ENCODE measurements around the gene U2SURP. TPM values are rescaled to one million over a fixed set of nuclear protein-coding genes. Genes with fewer than 3 reads are reported as not detected.

U2SURP gene
- total RNA-seq, 1 experiment from 2014 or later, result 132 TPM

DNA sequence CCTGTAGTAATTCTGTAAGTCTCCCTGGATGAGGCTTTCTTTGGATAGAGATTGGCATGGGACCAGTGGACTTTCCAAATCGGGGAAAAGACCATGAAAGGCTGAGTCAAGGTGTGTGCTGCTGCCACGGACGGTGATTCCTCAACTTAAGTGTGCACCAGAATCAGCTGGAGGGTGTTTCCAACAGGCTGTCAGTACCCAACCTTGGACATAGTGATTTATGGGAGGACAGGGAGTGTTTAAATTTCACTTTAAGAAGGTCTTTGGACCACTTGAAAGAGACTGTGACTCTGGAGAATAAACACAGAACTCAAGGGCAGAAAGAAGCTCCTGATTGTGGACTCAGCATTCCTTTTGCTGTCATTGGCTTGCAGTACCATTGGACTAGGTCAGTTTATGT lies 97.8 kb downstream of the U2SURP start:
- H4K20me1 ChIP-seq (ENCODE audit: insufficient read depth), result no peaks in the 10 kb centered on the region
- H3K27ac ChIP-seq (ENCODE audit: low read depth, low read length), result no peak overlapping the region
- no TSS peak for BruUV-seq (replicated peaks)
- no peaks in the 10 kb centered on the region for H3K27me3 ChIP-seq (ENCODE audit: insufficient read depth, low read length)
- DNase-seq (ENCODE audit: low read depth, low spot score) (no peak), ATAC-seq (no peak)
- no peaks in the 10 kb centered on the region for H3K9me2 ChIP-seq (ENCODE audit: insufficient read depth)
- POLR2A ChIA-PET, result no interaction called here
- intact Hi-C loops (cut with micrococcal nuclease), result no loop called here
- CTCF ChIA-PET, result no interaction called here
- TF ChIP-seq ZNF274 (IDR thresholded peaks at IDR 0.05; ENCODE audit: low read depth, low read length) (no peak), RAD21 (IDR thresholded peaks at IDR 0.05; ENCODE audit: low read depth) (no peak)
- no peaks in the 10 kb centered on the region; a peak in 2 of 4 replicates for H3K9me3 ChIP-seq (ENCODE audit: control insufficient read depth in 1 of 2, insufficient read depth in 1 of 2, low read depth in 1 of 2, low read length in 2 of 2)
- no peak overlapping the region for H3K4me2 ChIP-seq (ENCODE audit: low read length)
- H3K9ac ChIP-seq (ENCODE audit: low read length), result no peak overlapping the region
- no peak overlapping the region for H2AFZ ChIP-seq (ENCODE audit: low read depth, low read length, poor library complexity, severe bottlenecking)
- H3K4me3 ChIP-seq (replicated peaks in 1 of 2; ENCODE audit: low read depth in 1 of 2, low read length in 2 of 2), result no peak overlapping the region
- RAD21 ChIA-PET (ENCODE audit: low non-redundant PET in 1 of 2, low total read pairs in 2 of 2, uncharacterized antibody in 2 of 2, unreplicated experiment in 2 of 2), result no interaction called here
- no peaks in the 10 kb centered on the region for H3K36me3 ChIP-seq (ENCODE audit: control insufficient read depth in 1 of 2, insufficient read depth in 2 of 2, low read length in 2 of 2)
- no peaks in the 10 kb centered on the region for H3K79me2 ChIP-seq (ENCODE audit: insufficient read depth, low read length)
- no peaks in the 10 kb centered on the region for H3K4me1 ChIP-seq (ENCODE audit: control insufficient read depth in 1 of 2, insufficient read depth in 2 of 2, low read length in 2 of 2)

DNA sequence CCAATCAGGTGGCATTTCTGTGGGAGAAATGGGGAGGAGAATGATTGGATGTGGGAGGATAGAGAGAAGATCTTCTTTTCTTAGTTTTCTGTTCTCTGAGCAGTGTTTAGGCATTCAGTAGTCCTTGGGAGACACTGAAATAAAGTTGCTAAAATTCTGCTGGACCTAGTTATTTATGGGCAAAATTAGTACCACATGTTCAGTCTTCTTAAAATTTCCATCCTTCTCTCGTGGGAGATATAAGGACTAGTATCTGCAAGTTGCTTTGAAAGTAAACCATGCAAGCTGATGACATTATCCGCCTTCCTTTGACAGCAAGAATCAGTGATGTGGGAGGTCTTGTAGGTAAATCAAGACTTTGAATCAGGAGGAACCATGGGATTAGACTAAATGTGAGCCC lies 98.3 kb downstream of the U2SURP start:
- BruUV-seq (replicated peaks), result no TSS peak
- ChIA-PET POLR2A (no interaction called here), CTCF (no interaction called here), RAD21 (ENCODE audit: low non-redundant PET in 1 of 2, low total read pairs in 2 of 2, uncharacterized antibody in 2 of 2, unreplicated experiment in 2 of 2) (no interaction called here)
- Histone ChIP-seq H3K36me3 (ENCODE audit: control insufficient read depth in 1 of 2, insufficient read depth in 2 of 2, low read length in 2 of 2) (no peaks in the 10 kb centered on the region), H3K9ac (ENCODE audit: low read length) (no peak overlapping the region), H3K4me2 (ENCODE audit: low read length) (no peak overlapping the region), H4K20me1 (ENCODE audit: insufficient read depth) (no peaks in the 10 kb centered on the region), H3K4me1 (ENCODE audit: control insufficient read depth in 1 of 2, insufficient read depth in 2 of 2, low read length in 2 of 2) (no peaks in the 10 kb centered on the region), H2AFZ (ENCODE audit: low read depth, low read length, poor library complexity, severe bottlenecking) (no peak overlapping the region), H3K27me3 (ENCODE audit: insufficient read depth, low read length) (no peaks in the 10 kb centered on the region), H3K9me2 (ENCODE audit: insufficient read depth) (no peaks in the 10 kb centered on the region), H3K27ac (ENCODE audit: low read depth, low read length) (no peak overlapping the region), H3K4me3 (replicated peaks in 1 of 2; ENCODE audit: low read depth in 1 of 2, low read length in 2 of 2) (no peak overlapping the region), H3K79me2 (ENCODE audit: insufficient read depth, low read length) (no peaks in the 10 kb centered on the region), H3K9me3 (ENCODE audit: control insufficient read depth in 1 of 2, insufficient read depth in 1 of 2, low read depth in 1 of 2, low read length in 2 of 2) (no peaks in the 10 kb centered on the region; a peak in 2 of 4 replicates)
- ATAC-seq, result no peak
- no peak for DNase-seq (ENCODE audit: low read depth, low spot score)
- intact Hi-C loops (cut with micrococcal nuclease), result no loop called here
- TF ChIP-seq, protein P1, sequence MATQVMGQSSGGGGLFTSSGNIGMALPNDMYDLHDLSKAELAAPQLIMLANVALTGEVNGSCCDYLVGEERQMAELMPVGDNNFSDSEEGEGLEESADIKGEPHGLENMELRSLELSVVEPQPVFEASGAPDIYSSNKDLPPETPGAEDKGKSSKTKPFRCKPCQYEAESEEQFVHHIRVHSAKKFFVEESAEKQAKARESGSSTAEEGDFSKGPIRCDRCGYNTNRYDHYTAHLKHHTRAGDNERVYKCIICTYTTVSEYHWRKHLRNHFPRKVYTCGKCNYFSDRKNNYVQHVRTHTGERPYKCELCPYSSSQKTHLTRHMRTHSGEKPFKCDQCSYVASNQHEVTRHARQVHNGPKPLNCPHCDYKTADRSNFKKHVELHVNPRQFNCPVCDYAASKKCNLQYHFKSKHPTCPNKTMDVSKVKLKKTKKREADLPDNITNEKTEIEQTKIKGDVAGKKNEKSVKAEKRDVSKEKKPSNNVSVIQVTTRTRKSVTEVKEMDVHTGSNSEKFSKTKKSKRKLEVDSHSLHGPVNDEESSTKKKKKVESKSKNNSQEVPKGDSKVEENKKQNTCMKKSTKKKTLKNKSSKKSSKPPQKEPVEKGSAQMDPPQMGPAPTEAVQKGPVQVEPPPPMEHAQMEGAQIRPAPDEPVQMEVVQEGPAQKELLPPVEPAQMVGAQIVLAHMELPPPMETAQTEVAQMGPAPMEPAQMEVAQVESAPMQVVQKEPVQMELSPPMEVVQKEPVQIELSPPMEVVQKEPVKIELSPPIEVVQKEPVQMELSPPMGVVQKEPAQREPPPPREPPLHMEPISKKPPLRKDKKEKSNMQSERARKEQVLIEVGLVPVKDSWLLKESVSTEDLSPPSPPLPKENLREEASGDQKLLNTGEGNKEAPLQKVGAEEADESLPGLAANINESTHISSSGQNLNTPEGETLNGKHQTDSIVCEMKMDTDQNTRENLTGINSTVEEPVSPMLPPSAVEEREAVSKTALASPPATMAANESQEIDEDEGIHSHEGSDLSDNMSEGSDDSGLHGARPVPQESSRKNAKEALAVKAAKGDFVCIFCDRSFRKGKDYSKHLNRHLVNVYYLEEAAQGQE (IDR thresholded peaks at IDR 0.05; ENCODE audit: low read depth), result no peak
- TF ChIP-seq POLR2A (IDR thresholded peaks at IDR 0.05; ENCODE audit: borderline replicate concordance, extremely low read depth, insufficient read depth, insufficient read length), result no peak
- TF ChIP-seq, protein P2, sequence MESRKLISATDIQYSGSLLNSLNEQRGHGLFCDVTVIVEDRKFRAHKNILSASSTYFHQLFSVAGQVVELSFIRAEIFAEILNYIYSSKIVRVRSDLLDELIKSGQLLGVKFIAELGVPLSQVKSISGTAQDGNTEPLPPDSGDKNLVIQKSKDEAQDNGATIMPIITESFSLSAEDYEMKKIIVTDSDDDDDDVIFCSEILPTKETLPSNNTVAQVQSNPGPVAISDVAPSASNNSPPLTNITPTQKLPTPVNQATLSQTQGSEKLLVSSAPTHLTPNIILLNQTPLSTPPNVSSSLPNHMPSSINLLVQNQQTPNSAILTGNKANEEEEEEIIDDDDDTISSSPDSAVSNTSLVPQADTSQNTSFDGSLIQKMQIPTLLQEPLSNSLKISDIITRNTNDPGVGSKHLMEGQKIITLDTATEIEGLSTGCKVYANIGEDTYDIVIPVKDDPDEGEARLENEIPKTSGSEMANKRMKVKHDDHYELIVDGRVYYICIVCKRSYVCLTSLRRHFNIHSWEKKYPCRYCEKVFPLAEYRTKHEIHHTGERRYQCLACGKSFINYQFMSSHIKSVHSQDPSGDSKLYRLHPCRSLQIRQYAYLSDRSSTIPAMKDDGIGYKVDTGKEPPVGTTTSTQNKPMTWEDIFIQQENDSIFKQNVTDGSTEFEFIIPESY (IDR thresholded peaks at IDR 0.05; ENCODE audit: extremely low read depth, insufficient replicate concordance, low read length), result no peak
- TF ChIP-seq POLR2AphosphoS5 (IDR thresholded peaks at IDR 0.05; ENCODE audit: low read depth, low read length), result no peak
- no peak for TF ChIP-seq SRF (IDR thresholded peaks at IDR 0.05; ENCODE audit: low read depth)
- no peak for TF ChIP-seq SP1 (IDR thresholded peaks at IDR 0.05; ENCODE audit: low read depth)
- TF ChIP-seq ELF1 (IDR thresholded peaks at IDR 0.05; ENCODE audit: borderline replicate concordance, low read depth), result no peak
- TF ChIP-seq TCF7L2 (IDR thresholded peaks at IDR 0.05; ENCODE audit: borderline replicate concordance, extremely low read depth, insufficient read depth, insufficient read length), result no peak
- TF ChIP-seq, protein P3, sequence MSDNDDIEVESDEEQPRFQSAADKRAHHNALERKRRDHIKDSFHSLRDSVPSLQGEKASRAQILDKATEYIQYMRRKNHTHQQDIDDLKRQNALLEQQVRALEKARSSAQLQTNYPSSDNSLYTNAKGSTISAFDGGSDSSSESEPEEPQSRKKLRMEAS (IDR thresholded peaks at IDR 0.05), result no peak
- TF ChIP-seq RAD21 (IDR thresholded peaks at IDR 0.05; ENCODE audit: low read depth), result no peak
- no peak for TF ChIP-seq EZH2phosphoT487 (IDR thresholded peaks at IDR 0.05; ENCODE audit: borderline replicate concordance)
- TF ChIP-seq, protein P4, sequence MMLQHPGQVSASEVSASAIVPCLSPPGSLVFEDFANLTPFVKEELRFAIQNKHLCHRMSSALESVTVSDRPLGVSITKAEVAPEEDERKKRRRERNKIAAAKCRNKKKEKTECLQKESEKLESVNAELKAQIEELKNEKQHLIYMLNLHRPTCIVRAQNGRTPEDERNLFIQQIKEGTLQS (IDR thresholded peaks at IDR 0.05), result no peak
- TF ChIP-seq CEBPB (IDR thresholded peaks at IDR 0.05; ENCODE audit: low read depth), result no peak
- TF ChIP-seq YY1 (IDR thresholded peaks at IDR 0.05; ENCODE audit: extremely low read depth, insufficient replicate concordance, low read depth, low read length), result no peak

Measured in HCT116 (cell line).